Measurements from ENCODE around the gene SCMH1. TPM values are rescaled to one million over a fixed set of nuclear protein-coding genes. Genes with fewer than 3 reads are reported as not detected.

The SCMH1 gene
- total RNA-seq, 1 donor from 2014 or later: 18.4 TPM

DNA sequence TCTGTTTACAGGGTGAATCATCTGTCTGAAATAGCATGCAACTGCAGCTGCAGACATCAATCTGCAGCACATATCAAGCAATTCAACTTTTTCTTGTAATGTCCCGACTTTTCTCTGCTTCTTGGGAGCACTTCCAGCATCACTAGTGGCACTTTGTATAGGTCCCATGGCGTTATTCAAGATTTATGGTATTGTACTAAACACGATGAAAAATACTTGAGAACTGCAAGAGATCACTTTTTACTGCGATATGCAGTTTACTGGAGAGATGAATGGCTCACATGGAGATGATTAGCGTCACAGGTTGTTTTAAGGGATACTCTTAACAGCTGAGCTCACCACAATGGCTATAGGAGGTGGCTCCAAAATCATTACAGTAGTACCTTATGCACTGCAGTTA, 7.2 kb upstream of the SCMH1 start:
- Mint-ChIP-seq H3K36me3 (ENCODE audit: low read depth, unreplicated experiment) (no peaks in the 10 kb centered on the region), H3K9me3 (ENCODE audit: unreplicated experiment) (peaks cover 3% of the 10 kb centered on the region), H3K4me1 (ENCODE audit: low read depth, unreplicated experiment) (peaks cover 20% of the 10 kb centered on the region), H3K27me3 (ENCODE audit: low read depth, unreplicated experiment) (peaks cover 3% of the 10 kb centered on the region), H3K27ac (ENCODE audit: unreplicated experiment) (no peak overlapping the region), H3K4me3 (ENCODE audit: unreplicated experiment) (no peak overlapping the region)
- Histone ChIP-seq H3K9ac (ENCODE audit: low read length) (no peak overlapping the region), H3K4me1 (ENCODE audit: insufficient read depth, low read length) (peaks cover 10% of the 10 kb centered on the region), H3K4me2 (ENCODE audit: low read length) (no peak overlapping the region), H3K27me3 (ENCODE audit: insufficient read depth, low read length) (no peaks in the 10 kb centered on the region), H3K4me3 (ENCODE audit: insufficient read depth, low read depth, low read length) (no peak overlapping the region), H3K27ac (ENCODE audit: low read depth, low read length) (no peak overlapping the region), H3K79me2 (ENCODE audit: insufficient read depth, low read length) (no peaks in the 10 kb centered on the region), H4K20me1 (ENCODE audit: insufficient read depth, low read length) (no peaks in the 10 kb centered on the region), H3K9me3 (ENCODE audit: insufficient read depth, low read depth, low read length) (no peaks in the 10 kb centered on the region), H3K36me3 (ENCODE audit: insufficient read depth, low read length) (no peaks in the 10 kb centered on the region), H2AFZ (ENCODE audit: low read depth, low read length) (no peak overlapping the region)
- FAIRE-seq (no peak), DNase-seq (ENCODE audit: low read depth) (no peak)
- TF ChIP-seq, protein P1, sequence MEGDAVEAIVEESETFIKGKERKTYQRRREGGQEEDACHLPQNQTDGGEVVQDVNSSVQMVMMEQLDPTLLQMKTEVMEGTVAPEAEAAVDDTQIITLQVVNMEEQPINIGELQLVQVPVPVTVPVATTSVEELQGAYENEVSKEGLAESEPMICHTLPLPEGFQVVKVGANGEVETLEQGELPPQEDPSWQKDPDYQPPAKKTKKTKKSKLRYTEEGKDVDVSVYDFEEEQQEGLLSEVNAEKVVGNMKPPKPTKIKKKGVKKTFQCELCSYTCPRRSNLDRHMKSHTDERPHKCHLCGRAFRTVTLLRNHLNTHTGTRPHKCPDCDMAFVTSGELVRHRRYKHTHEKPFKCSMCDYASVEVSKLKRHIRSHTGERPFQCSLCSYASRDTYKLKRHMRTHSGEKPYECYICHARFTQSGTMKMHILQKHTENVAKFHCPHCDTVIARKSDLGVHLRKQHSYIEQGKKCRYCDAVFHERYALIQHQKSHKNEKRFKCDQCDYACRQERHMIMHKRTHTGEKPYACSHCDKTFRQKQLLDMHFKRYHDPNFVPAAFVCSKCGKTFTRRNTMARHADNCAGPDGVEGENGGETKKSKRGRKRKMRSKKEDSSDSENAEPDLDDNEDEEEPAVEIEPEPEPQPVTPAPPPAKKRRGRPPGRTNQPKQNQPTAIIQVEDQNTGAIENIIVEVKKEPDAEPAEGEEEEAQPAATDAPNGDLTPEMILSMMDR (IDR thresholded peaks at IDR 0.05; ENCODE audit: insufficient read depth, low read depth, low read length): no peak
- no peak for TF ChIP-seq EZH2 (IDR thresholded peaks at IDR 0.05; ENCODE audit: insufficient read depth, low read length)

DNA sequence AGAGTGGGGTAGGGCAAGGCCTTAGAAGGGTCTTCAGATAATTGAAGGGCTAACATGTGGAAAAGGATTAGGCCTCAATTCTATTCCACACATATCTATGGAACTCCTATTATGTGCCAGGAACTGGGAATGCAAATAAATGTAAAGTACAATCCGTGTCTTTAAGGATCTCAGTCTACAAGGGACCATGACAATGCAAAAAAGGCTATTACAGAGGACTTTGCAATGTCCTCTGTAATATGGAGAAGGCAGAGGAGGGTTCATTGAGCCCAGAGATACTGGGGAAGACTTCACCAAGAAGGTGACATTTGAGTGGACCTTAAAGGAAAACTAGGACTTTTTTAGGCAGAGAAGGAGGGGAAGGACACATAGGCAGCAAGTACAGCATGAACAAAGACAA, 4.5 kb upstream of the SCMH1 start:
- H3K27ac Mint-ChIP-seq (ENCODE audit: unreplicated experiment): no peak overlapping the region

DNA sequence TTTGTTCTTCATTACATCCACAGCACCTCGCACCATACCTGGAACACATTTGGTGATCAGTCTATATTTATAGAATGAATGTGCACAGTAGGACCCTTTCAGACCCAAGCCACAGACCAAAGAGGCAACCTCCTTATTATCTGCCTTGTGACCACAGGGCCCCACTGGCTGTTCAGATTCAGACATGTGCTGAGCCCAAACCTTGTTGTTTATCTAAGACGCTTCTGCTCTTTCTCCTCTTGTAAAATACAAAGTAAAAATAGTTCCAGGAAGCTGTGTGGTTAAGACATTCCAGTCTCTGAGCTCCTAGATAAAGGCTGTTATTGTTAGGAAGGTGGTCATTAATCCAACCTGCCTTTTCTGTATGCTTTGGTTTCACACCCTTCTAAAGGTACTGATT, 3.6 kb upstream of the SCMH1 start:
- H3K27ac ChIP-seq (ENCODE audit: low read depth, low read length): no peak overlapping the region
- Mint-ChIP-seq H3K27me3 (ENCODE audit: low read depth, unreplicated experiment) (peaks cover 3% of the 10 kb centered on the region), H3K9me3 (ENCODE audit: unreplicated experiment) (no peaks in the 10 kb centered on the region), H3K27ac (ENCODE audit: unreplicated experiment) (no peak overlapping the region), H3K4me3 (ENCODE audit: unreplicated experiment) (no peak overlapping the region), H3K36me3 (ENCODE audit: low read depth, unreplicated experiment) (no peaks in the 10 kb centered on the region), H3K4me1 (ENCODE audit: low read depth, unreplicated experiment) (peaks cover 25% of the 10 kb centered on the region)
- no peak overlapping the region for H2AFZ ChIP-seq (ENCODE audit: low read depth, low read length)
- no peaks in the 10 kb centered on the region for H3K36me3 ChIP-seq (ENCODE audit: insufficient read depth, low read length)
- peaks cover 3% of the 10 kb centered on the region for H3K79me2 ChIP-seq (ENCODE audit: insufficient read depth, low read length)
- FAIRE-seq (no peak), DNase-seq (ENCODE audit: low read depth) (peak; percentile 80)
- H3K9me3 ChIP-seq (ENCODE audit: insufficient read depth, low read depth, low read length): no peaks in the 10 kb centered on the region
- no peaks in the 10 kb centered on the region for H3K27me3 ChIP-seq (ENCODE audit: insufficient read depth, low read length)
- H3K4me3 ChIP-seq (ENCODE audit: insufficient read depth, low read depth, low read length): no peak overlapping the region
- H3K4me1 ChIP-seq (ENCODE audit: insufficient read depth, low read length): peaks cover 15% of the 10 kb centered on the region
- H3K9ac ChIP-seq (ENCODE audit: low read length): no peak overlapping the region
- no peaks in the 10 kb centered on the region for H4K20me1 ChIP-seq (ENCODE audit: insufficient read depth, low read length)
- peak overlapping the region; percentile 30 for H3K4me2 ChIP-seq (ENCODE audit: low read length)
- TF ChIP-seq EZH2 (IDR thresholded peaks at IDR 0.05; ENCODE audit: insufficient read depth, low read length): no peak
- TF ChIP-seq, protein P1 (IDR thresholded peaks at IDR 0.05; ENCODE audit: insufficient read depth, low read depth, low read length): no peak

More for the DNA sequence above, 4.5 kb upstream of the SCMH1 start:
- Histone ChIP-seq H3K79me2 (ENCODE audit: insufficient read depth, low read length) (peaks cover 3% of the 10 kb centered on the region), H3K9me3 (ENCODE audit: insufficient read depth, low read depth, low read length) (no peaks in the 10 kb centered on the region), H4K20me1 (ENCODE audit: insufficient read depth, low read length) (no peaks in the 10 kb centered on the region), H3K4me3 (ENCODE audit: insufficient read depth, low read depth, low read length) (no peak overlapping the region), H2AFZ (ENCODE audit: low read depth, low read length) (no peak overlapping the region), H3K4me2 (ENCODE audit: low read length) (no peak overlapping the region), H3K27me3 (ENCODE audit: insufficient read depth, low read length) (no peaks in the 10 kb centered on the region), H3K9ac (ENCODE audit: low read length) (no peak overlapping the region), H3K4me1 (ENCODE audit: insufficient read depth, low read length) (peaks cover 15% of the 10 kb centered on the region), H3K27ac (ENCODE audit: low read depth, low read length) (no peak overlapping the region), H3K36me3 (ENCODE audit: insufficient read depth, low read length) (no peaks in the 10 kb centered on the region)
- no peak for TF ChIP-seq EZH2 (IDR thresholded peaks at IDR 0.05; ENCODE audit: insufficient read depth, low read length)
- TF ChIP-seq, protein P1 (IDR thresholded peaks at IDR 0.05; ENCODE audit: insufficient read depth, low read depth, low read length): no peak
- FAIRE-seq (no peak), DNase-seq (ENCODE audit: low read depth) (no peak)
- peaks cover 3% of the 10 kb centered on the region for H3K27me3 Mint-ChIP-seq (ENCODE audit: low read depth, unreplicated experiment)
- H3K4me3 Mint-ChIP-seq (ENCODE audit: unreplicated experiment): no peak overlapping the region
- H3K36me3 Mint-ChIP-seq (ENCODE audit: low read depth, unreplicated experiment): no peaks in the 10 kb centered on the region
- peaks cover 21% of the 10 kb centered on the region for H3K4me1 Mint-ChIP-seq (ENCODE audit: low read depth, unreplicated experiment)
- H3K9me3 Mint-ChIP-seq (ENCODE audit: unreplicated experiment): no peaks in the 10 kb centered on the region
